ENCODE measurements around the gene FCN1.

FCN1 gene

DNA sequence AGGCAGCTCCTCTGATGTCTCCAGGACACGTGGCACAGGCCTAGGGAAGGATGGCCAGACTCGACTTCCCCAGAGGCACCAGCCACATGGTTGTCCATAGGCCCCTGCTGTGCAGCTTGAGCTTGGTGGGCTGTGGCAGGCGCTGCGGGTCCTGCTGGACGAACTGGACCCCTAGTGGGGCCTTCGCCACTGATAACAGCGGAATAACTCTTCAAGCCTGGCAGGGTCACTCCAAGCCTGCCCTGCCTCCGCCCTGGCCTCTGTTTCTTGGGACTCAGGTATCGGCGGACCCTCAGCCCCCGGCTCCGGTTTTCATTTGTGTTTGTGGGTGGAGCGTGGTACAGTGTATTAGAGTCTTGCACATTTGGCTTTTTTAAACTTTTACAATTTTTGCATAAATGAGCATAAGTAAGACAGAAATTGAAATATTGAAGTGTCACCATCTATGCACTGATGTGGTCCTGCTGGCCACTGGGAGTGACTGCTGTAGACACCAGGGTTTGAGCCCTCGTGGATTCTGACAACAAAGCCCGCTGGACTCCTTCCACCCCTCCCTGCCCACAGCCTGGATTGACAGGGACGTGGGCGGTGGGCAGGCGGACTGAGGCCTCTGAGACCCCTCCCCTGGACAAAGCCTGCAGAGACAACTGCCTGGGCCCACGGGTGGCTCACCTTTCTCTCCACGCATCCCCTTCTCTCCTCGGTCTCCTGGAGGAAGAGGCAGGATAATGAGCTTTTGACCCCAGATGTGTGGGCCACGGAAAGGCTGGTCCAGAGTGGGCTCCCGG is 3.8 kb downstream of the FCN1 start:
- TF ChIP-seq, protein P1, sequence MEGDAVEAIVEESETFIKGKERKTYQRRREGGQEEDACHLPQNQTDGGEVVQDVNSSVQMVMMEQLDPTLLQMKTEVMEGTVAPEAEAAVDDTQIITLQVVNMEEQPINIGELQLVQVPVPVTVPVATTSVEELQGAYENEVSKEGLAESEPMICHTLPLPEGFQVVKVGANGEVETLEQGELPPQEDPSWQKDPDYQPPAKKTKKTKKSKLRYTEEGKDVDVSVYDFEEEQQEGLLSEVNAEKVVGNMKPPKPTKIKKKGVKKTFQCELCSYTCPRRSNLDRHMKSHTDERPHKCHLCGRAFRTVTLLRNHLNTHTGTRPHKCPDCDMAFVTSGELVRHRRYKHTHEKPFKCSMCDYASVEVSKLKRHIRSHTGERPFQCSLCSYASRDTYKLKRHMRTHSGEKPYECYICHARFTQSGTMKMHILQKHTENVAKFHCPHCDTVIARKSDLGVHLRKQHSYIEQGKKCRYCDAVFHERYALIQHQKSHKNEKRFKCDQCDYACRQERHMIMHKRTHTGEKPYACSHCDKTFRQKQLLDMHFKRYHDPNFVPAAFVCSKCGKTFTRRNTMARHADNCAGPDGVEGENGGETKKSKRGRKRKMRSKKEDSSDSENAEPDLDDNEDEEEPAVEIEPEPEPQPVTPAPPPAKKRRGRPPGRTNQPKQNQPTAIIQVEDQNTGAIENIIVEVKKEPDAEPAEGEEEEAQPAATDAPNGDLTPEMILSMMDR (IDR thresholded peaks at IDR 0.05; ENCODE audit: low read depth, low read length), result no peak
- no peak overlapping the region for H3K4me3 ChIP-seq (ENCODE audit: low read depth, low read length)

DNA sequence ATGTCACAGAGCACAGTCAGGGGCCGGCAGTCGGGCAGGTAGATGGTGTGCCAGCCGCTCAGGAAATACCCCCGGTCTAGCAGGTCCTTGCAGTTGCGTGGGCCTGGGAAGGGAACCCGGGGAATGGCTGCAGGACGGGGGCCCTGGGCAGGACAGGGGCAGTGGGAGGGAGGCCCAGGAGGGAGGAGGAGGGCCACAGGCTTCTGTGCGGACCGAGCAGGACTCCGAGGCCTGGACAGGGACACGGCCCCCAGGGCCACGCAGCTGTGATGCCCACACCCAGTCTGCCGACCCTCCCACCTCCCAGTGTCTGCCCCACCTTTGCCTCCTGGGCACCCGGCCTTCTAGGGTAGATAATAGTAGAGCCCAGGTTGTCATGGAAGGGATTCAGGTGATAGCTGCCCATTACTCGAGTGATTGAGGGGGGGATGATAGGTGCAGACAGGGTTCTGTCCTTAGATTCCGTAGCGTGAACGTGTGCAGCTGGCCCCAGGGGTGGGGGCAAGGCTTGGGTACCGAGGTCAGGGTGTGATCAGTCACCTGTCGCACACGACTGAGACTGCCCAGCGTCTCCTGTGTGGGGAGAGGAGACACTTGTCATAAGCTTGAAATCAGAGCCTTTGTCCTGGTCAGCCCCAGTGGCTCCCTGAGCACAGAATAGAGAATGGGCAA is 4.5 kb downstream of the FCN1 start:
- TF ChIP-seq, protein P1 (IDR thresholded peaks at IDR 0.05; ENCODE audit: low read depth, low read length), result no peak
- no peak overlapping the region for H3K4me3 ChIP-seq (ENCODE audit: low read depth, low read length)

DNA sequence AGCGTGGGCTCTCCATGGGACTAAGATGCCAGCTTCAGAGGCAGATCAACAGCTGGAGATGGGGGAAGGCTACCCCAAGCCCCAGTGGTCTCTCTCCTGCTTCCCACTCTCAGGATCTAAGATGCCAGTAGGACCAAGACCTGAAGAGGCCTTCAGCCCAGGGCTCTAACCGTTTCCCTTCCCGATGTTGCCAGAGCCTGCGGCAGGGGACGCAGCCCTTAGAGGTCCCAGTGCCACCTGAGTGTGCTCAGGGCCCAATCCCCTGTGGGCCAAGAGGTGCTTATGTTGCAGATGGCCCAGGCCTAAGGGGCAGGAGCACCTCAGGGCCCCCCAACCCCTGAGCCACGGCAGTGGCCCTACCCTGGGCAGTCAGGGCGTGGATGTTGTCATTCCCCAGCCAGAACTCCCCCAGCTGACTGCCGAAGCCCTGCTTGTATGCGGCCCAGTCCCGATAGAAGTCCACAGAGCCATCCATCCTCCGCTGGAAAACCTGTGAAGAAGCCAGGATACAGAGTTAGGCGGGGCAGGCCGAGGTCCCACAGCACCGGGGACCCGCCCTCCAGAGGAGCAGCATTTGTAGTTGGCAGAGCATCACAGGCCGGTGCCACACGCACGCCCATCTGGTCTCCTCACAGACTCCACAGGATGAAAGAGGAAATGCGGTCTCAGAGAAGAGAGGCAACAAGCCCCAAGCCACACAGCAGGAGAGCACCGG is 5.4 kb downstream of the FCN1 start:
- TF ChIP-seq, protein P1 (IDR thresholded peaks at IDR 0.05; ENCODE audit: low read depth, low read length), result no peak

DNA sequence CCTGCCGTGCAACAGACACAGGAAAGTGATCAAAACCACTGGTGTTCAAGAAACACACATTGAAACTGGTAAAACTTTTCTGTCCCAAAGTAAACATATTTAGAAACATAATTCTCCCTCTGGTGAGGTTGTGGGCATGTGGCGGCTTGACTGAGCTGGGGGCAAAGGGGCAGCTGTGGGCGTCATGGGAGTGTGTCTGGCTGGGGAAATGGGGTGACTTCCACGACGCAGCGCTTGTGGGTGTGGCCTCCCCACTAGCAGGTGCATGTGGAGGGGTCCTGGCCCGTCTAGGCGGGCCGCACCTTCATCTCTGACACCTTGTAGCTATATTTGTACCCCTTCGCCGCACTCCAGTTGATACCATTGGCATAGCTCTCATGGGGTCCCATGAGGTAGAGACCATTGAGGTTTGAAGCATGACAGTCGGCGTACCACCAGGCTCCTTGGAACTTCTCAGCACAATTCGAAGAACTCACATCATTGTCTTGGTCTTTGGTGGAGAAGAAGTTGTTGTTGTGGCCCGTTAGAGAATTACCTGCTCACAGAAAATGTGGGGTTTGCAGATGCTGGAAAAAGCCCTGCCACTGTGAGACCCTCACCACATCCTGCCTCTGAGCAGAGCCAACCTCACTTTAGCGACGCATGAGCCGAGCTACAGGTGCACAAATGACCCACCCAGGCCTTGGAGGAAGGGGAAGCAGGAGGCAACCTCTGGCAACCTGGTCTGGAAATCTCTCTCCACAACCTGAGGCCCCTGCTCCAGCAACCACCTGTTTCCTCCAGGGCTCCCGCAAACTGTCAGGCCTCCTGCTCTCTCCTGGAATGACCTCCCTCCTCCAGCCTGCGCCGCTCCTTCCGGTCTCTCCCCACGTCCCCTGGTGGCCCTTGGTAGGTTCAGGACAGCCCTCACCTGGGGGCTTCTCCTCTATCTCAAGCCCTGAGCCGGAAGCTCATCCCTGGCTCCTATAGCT is 7.9 kb downstream of the FCN1 start:
- TF ChIP-seq, protein P1 (IDR thresholded peaks at IDR 0.05; ENCODE audit: low read depth, low read length), result no peak
- H3K4me3 ChIP-seq (ENCODE audit: low read depth, low read length), result no peak overlapping the region

More for the DNA sequence above, 5.4 kb downstream of the FCN1 start:
- no peak overlapping the region for H3K4me3 ChIP-seq (ENCODE audit: low read depth, low read length)

DNA sequence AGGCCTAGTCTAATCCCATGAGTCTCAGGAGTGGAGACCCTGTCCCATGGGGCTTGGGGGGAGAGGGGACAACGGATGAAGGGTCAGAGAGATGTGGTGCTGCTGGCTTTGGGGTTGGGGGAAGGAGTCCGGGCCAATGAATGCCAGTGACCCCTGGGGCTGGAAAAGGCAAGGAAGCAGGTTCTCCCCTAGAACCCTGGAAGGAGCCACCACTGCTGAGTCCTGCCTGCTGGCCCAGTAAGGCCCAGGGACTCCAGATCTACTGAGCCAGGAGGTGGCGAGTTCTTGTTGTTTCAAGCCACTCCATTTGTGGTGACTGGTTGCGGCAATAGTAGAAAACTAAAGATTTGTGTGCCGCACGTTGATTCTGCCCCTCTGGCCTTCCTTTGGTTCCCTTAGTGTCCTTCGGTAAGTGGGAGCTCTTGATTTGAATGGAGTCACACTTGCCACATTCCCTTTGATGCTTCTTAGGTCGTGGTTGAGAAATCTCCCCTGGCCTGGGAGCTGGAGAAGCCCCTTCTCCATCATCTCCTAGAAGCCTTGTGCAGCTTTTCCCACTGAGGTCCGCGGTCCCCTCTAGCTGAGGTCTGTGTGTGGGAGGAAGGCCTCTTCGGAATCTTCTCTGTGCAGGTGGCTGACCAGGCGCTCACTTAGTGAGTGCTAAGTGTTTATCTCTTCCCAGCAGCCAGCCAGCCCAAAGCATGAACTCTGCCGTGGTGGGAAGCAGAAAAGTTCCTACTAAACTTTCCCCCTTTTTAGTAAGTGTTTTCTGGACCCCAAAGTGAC is 9.0 kb downstream of the FCN1 start:
- TF ChIP-seq, protein P1 (IDR thresholded peaks at IDR 0.05; ENCODE audit: low read depth, low read length), result no peak
- H3K4me3 ChIP-seq (ENCODE audit: low read depth, low read length), result no peak overlapping the region

DNA sequence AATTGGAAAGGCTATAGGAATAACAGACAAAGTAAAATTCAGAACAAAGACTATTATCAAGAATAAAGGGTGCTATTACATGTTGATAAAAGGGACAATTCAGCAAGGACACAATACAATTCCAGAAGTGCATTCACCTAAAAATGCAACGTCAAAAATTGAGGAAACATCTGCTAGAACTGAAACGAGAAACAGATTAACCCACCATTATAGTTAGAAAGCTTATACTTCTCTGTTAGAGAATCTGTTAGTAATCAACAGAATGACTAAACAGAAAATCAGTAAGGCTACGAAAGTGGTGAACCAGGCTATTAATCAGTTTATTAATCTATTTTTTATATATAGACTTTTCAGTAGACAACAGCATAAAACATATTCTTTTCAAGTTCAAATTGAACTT is 14.8 kb downstream of the FCN1 start:
- TF ChIP-seq, protein P1 (IDR thresholded peaks at IDR 0.05; ENCODE audit: low read depth, low read length), result no peak
- H3K4me3 ChIP-seq (ENCODE audit: low read depth, low read length), result no peak overlapping the region
